ENCODE data around the gene C3orf18. TPM values are rescaled to one million over a fixed set of nuclear protein-coding genes. Genes with fewer than 3 reads are reported as not detected.

Gene C3orf18
- total RNA-seq, 1 experiment from 2014 or later, result 10.1 TPM

GRCh38 chr3:50517721-50518206 lies 49.8 kb downstream of the C3orf18 start (continued):
- TF ChIP-seq REST (IDR thresholded peaks at IDR 0.05; ENCODE audit: low read depth), result no peak

- Histone ChIP-seq H2AFZ (ENCODE audit: low read depth, low read length, poor library complexity, severe bottlenecking) (no peak overlapping the region), H3K4me3 (replicated peaks in 1 of 2; ENCODE audit: low read depth in 1 of 2, low read length in 2 of 2) (no peak overlapping the region), H3K9me3 (ENCODE audit: control insufficient read depth in 1 of 2, insufficient read depth in 1 of 2, low read depth in 1 of 2, low read length in 2 of 2) (no peaks in the 10 kb centered on the region), H3K79me2 (ENCODE audit: insufficient read depth, low read length) (no peaks in the 10 kb centered on the region), H3K9me2 (ENCODE audit: insufficient read depth) (no peaks in the 10 kb centered on the region), H3K9ac (ENCODE audit: low read length) (no peak overlapping the region), H3K4me2 (ENCODE audit: low read length) (no peak overlapping the region), H3K27ac (ENCODE audit: low read depth, low read length) (no peak overlapping the region), H3K27me3 (ENCODE audit: insufficient read depth, low read length) (no peaks in the 10 kb centered on the region), H3K36me3 (ENCODE audit: control insufficient read depth in 1 of 2, insufficient read depth in 2 of 2, low read length in 2 of 2) (no peaks in the 10 kb centered on the region), H4K20me1 (ENCODE audit: insufficient read depth) (no peaks in the 10 kb centered on the region), H3K4me1 (ENCODE audit: control insufficient read depth in 1 of 2, insufficient read depth in 2 of 2, low read length in 2 of 2) (peaks cover 0 to 6% of the 10 kb centered on the region in 2 experiments; a peak in 1 of 4 replicates)
- ChIA-PET RAD21 (ENCODE audit: low non-redundant PET in 1 of 2, low total read pairs in 2 of 2, uncharacterized antibody in 2 of 2, unreplicated experiment in 2 of 2) (no interaction called here), POLR2A (no interaction called here), CTCF (interaction anchor here (0.6 kb wide), 1 partner anchor 1841 kb away, joined by 5 read pairs; no protein-coding TSS in a partner anchor)
- DNase-seq (ENCODE audit: low read depth, low spot score) (no peak), ATAC-seq (no peak)
- no TSS peak for BruUV-seq (replicated peaks)
- intact Hi-C loops (cut with micrococcal nuclease), result no loop called here
- TF ChIP-seq SP1 (IDR thresholded peaks at IDR 0.05; ENCODE audit: low read depth) (no peak), REST (IDR thresholded peaks at IDR 0.05; ENCODE audit: low read depth) (no peak), EZH2 (IDR thresholded peaks at IDR 0.05) (no peak), YY1 (IDR thresholded peaks at IDR 0.05; ENCODE audit: extremely low read depth, insufficient replicate concordance, low read depth, low read length) (no peak), EGR1 (IDR thresholded peaks at IDR 0.05; ENCODE audit: low read depth) (no peak), CEBPB (IDR thresholded peaks at IDR 0.05; ENCODE audit: low read depth) (no peak), MAX (IDR thresholded peaks at IDR 0.05) (no peak), SIN3A (IDR thresholded peaks at IDR 0.05; ENCODE audit: low read depth) (no peak), ZFX (IDR thresholded peaks at IDR 0.05) (no peak), POLR2A (IDR thresholded peaks at IDR 0.05; ENCODE audit: borderline replicate concordance, extremely low read depth, insufficient read depth, insufficient read length) (no peak), EZH2phosphoT487 (IDR thresholded peaks at IDR 0.05; ENCODE audit: borderline replicate concordance) (no peak), POLR2AphosphoS5 (IDR thresholded peaks at IDR 0.05; ENCODE audit: low read depth, low read length) (no peak), JUND (IDR thresholded peaks at IDR 0.05) (no peak), FOSL1 (IDR thresholded peaks at IDR 0.05; ENCODE audit: low read depth) (no peak), SRF (IDR thresholded peaks at IDR 0.05; ENCODE audit: low read depth) (no peak), CBX3 (IDR thresholded peaks at IDR 0.05; ENCODE audit: low read depth) (no peak)
Observed at GRCh38 chr3:50516440-50516871, 51.1 kb downstream of the C3orf18 start.
